NCI-H345 (cell line): ENCODE data around the gene CHRNB1.

Experiments used
- DNase-seq: peaks from one replicate; lab custom pipeline; 2025; lab: John Stamatoyannopoulos, UW

CHRNB1 gene

DNA sequence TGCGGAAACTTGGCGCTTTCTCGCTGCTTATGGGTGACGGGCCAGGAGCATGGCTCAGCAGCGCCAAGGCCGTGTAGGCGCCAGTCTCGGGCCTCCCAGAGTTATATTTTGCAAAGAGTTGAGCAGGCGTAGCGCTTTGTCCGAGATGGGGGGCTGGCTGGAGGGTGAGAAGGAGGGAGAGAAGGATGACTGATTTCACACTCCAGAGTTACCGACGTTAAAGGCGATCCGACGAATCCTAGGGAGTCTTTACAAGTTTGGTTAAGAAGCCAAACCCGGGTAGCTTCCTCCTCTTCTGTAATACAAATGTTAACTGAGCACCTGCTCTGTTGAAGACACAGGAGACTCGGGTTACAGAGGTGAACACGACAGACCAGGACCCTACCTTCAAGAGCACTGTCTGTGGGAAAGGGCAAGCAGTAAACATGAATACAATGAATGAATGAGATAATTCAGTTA lies 40.1 kb downstream of the CHRNB1 start:
- no peak for DNase-seq

DNA sequence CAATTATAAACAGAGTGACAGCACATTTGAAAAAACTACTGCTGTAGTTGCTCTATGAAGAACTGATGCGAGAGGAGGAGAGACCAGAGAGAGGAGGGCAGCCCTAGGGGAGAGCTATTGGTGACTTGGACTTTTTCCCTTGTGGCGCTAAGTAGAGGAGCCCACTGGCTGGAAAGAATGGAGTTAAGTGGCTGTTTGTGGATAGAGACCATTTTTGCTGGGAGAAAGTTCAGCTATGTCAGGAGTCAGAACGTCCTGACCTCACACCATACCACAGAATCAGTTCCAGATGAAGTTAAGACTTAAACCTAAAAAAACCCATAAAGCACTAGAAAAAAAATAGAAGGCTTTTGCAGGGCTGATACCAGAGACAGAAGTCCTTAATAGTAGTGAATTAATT lies 41.3 kb downstream of the CHRNB1 start:
- no peak for DNase-seq

DNA sequence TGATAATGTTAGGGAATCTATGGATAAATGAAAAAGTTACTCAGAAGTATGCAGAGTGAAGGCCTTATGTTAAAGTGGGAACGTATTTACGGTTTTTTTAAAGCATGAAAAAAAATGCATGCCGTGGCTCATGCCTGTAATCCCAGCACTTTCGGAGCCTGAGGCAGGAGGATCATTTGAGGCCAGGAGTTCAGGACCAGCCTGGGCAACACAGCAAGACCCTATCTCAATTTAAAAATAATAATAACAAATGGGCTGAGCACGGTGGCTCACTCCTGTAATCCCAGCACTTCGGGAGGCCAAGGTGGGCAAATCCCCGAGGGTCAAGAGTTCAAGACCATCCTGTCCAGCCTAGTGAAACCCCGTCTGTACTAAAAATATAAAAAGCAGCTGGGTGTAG lies 45.3 kb downstream of the CHRNB1 start:
- DNase-seq = no peak

DNA sequence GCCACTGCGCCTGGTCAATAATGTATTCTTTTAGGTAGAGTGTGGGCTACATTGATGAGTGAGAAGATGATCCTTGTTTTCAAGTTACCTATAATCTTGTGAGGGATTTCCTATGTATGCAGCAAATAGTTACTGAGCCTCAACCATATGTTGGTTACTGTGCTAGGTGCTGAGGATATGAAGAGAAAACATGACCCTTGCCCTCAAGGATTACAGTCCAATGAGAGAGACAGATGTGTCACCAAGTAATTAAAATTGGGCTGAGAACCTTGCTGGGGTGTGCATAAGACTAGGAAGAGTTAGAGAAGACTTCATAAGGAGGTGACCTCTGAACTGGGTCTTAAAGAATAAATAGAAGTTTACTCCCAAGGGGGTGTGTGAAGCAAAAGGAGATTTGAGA lies 46.7 kb downstream of the CHRNB1 start:
- no peak for DNase-seq

DNA sequence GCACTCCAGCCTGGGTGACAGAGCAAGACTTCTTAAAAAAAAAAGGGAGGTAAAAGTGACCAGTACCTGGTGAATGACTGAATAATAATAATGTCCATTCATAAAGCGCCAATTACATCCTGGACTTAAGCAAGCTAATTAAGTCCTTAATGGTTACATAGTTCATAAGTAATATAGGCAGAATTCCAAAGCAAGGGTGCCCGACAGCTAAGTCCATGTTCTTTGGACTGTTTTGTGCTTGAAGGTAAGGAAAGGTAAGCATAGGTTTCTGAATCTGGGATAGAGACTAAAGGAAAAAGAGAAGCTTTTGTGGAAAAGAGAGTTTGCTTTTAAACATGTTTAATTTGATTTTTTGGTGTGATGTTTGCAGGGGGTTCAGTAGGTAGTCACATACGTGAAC lies 49.1 kb downstream of the CHRNB1 start:
- no peak for DNase-seq

DNA sequence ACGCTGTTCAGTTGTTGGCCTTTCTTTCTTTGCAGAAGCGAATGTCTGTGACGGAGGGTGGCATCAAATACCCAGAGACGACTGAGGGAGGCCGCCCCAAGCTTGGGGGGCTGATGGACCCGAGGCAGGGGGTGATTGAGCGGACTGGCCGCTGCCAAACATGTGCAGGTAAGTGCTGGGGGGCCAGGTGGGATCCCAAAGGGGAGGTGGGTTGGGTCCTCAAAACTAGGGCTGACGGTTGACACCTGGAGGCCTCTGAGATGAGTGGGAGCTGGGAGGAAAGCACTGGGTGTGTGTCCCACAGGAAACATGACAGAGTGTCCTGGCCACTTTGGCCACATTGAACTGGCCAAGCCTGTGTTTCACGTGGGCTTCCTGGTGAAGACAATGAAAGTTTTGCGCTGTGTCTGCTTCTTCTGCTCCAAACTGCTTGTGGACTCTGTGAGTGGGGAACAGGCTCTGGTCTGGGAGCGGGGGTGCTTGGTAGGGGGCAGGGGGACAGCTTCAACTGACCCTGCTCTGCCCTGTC lies 51.1 kb downstream of the CHRNB1 start:
- no peak for DNase-seq

DNA sequence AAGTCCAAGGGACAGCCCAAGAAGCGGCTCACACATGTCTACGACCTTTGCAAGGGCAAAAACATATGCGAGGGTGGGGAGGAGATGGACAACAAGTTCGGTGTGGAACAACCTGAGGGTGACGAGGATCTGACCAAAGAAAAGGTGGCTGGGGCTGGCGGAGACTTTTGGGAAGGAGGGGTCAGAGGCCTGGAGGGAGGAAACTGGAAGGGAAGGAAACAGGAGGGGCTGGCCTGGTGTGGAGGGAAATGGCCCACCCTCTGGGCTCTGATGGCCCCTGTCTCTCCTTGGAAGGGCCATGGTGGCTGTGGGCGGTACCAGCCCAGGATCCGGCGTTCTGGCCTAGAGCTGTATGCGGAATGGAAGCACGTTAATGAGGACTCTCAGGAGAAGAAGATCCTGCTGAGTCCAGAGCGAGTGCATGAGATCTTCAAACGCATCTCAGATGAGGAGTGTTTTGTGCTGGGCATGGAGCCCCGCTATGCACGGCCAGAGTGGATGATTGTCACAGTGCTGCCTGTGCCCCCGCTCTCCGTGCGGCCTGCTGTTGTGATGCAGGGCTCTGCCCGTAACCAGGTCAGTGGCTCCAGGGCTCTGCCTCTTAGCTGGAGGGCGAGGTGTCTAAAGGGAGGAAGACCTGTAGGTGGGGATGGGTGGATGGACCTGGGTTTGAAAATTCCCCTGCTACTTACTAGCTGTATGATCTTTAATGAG lies 51.8 kb downstream of the CHRNB1 start:
- DNase-seq = no peak

DNA sequence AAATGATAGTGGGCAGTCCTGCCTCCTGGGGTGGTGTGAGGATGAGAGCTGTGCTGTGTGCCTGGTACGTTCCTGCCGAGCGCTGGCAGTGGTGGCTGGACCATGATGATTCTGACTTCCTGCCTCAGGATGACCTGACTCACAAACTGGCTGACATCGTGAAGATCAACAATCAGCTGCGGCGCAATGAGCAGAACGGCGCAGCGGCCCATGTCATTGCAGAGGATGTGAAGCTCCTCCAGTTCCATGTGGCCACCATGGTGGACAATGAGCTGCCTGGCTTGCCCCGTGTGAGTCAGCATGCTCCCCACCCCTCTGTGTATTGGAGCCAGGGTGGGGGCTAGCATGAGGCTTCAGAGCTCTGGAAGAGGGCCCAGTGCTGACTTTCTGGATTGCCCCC lies 52.4 kb downstream of the CHRNB1 start:
- DNase-seq = no peak

DNA sequence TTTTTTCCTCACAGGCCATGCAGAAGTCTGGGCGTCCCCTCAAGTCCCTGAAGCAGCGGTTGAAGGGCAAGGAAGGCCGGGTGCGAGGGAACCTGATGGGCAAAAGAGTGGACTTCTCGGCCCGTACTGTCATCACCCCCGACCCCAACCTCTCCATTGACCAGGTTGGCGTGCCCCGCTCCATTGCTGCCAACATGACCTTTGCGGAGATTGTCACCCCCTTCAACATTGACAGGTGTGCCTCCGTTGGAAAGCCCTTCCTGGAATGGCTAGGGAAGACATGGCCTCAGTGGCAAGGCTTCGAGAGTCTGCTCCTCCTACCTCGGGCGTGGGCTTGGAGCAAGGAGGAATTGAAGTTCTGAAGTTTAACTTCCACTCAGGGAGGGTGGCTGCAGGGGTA lies 52.8 kb downstream of the CHRNB1 start:
- no peak for DNase-seq

DNA sequence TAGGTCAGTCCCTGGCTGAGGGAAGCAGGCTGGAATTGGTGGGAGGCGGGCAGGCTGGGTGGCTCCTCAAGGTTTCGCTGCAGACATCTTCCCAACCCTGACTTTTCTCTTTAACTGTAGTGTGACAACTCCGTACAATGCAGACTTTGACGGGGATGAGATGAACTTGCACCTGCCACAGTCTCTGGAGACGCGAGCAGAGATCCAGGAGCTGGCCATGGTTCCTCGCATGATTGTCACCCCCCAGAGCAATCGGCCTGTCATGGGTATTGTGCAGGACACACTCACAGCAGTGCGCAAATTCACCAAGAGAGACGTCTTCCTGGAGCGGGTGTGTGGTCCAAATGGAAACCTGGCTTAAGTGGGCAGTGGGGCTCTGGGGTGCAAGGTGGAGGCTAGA lies 54.3 kb downstream of the CHRNB1 start:
- no peak for DNase-seq

DNA sequence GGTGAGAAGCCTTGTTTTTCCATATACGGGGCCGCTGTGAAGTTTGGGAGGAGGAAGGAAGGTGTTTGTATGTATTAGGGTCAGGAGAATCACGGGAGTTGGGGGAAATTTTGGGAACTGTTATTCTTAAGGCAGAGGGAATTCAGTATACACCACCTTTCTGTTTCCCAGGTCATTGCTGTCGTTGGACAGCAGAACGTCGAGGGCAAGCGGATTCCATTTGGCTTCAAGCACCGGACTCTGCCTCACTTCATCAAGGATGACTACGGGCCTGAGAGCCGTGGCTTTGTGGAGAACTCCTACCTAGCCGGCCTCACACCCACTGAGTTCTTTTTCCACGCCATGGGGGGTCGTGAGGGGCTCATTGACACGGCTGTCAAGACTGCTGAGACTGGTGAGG lies 56.9 kb downstream of the CHRNB1 start:
- DNase-seq = no peak

DNA sequence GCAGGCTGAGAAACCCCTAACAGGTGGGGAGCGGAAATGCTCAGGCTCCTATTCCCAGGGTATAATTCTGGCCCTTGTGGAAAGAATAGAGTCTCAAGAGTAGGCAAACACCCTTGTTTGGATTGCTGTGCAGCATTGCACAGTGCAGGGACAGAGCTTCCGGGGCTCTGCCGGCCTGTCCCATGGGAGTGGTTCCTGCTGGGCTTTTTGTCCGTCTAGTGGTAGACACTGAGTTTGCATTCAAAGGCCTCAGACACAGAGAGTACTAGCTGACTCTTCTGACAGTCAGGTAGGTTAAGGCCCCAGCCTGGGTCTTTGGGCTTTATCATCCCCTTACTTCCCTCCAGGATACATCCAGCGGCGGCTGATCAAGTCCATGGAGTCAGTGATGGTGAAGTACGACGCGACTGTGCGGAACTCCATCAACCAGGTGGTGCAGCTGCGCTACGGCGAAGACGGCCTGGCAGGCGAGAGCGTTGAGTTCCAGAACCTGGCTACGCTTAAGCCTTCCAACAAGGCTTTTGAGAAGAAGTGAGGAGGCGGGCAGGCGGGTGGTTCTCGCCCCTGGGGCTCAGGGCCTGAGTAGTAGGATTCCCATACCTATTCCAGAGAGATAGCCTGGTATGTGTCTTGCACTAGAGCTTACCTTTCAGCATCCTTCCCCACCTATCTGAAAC lies 57.4 kb downstream of the CHRNB1 start:
- DNase-seq = no peak

DNA sequence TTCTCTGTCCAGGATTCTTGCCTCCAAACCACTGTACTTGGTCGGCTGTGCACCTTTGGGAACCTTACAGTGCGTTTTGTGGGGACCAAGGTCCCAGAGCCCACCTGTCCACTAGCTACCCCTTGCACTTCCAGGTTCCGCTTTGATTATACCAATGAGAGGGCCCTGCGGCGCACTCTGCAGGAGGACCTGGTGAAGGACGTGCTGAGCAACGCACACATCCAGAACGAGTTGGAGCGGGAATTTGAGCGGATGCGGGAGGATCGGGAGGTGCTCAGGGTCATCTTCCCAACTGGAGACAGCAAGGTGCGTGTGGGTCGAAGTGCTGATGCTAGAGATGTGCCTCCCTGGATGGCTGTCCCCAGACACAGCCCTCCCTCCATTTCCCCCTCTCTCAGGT lies 58.1 kb downstream of the CHRNB1 start:
- no peak for DNase-seq

DNA sequence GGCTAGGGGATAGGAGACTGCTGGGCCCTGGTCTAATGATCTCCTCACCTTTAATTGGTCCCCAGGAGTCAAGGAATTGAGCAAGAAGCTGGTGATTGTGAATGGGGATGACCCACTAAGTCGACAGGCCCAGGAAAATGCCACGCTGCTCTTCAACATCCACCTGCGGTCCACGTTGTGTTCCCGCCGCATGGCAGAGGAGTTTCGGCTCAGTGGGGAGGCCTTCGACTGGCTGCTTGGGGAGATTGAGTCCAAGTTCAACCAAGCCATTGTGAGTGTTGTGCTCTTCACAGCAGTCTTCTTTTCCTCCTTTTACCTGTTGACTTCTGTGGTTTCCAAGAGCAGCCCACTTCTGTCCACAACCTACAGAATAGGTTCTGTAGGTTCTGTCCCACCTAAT lies 58.7 kb downstream of the CHRNB1 start:
- no peak for DNase-seq
